GM13977 (cell line): ENCODE data around the gene SCPEP1.
A peak's percentile ranks its signal among the peaks of the same experiment; 100 is the strongest.

Source experiments
- DNase-seq: peaks from one replicate; pipeline ENCODE4 v3.0.0; 2012; ENCODE audit warnings: low spot score
- in situ Hi-C: fragments of 300-500 bp; cut with MboI; formaldehyde crosslinking; loops from one replicate; pipeline ENCODE4 v1.12.0; 2022; ENCODE audit warnings: low sequenced_read_pairs, low pct_unique_long_range_greater_than_20kb, mixed read lengths, inconsistent platforms; ENCODE audit not compliant: unreplicated experiment
- TF ChIP-seq, protein P1 (sequence below): IDR thresholded peaks from 2 replicates; pipeline ENCODE4 v1.5.1; 2012; ENCODE audit warnings: mild to moderate bottlenecking, control low read depth; ENCODE audit not compliant: insufficient read depth; ENCODE audit errors: extremely low read depth, missing control alignments

The SCPEP1 gene

DNA sequence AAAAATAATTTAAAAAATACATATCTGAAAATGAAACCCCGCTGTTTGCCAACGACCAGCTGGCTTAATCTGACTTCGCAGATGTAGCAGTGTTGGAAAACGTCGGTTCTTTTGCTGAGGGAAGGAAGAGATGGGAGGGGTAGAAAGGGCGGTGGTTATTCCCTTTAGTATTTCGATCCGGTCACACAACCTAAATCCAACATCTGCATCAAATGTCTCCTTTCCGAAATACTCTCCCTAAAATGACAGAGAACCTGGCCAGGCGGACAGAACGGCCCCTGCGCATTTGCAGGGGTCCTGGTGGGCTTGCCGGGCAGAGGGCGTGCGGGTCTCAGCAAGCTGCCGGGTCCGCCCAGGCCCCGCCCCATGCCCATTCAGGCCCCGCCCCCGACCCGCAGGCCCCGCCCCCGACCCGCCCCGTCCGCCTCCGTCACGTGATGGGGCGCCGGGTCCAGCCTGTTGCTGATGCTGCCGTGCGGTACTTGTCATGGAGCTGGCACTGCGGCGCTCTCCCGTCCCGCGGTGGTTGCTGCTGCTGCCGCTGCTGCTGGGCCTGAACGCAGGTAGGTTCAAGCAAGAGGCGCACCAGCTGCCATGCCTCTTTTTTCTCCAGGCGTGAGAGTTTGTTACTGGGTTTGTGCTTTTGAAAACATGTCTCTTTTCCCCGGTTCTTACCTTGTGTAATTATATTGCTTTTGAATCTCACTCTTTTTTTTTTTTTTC, at the start of gene SCPEP1:
SCPEP1 (plus strand) TSS at position 459 of the 723 bp plus-strand sequence; CDS start at position 488, 29 bp downstream.
- in situ Hi-C loops = no loop called here
- peak; percentile 96 for DNase-seq
- TF ChIP-seq, protein P1, sequence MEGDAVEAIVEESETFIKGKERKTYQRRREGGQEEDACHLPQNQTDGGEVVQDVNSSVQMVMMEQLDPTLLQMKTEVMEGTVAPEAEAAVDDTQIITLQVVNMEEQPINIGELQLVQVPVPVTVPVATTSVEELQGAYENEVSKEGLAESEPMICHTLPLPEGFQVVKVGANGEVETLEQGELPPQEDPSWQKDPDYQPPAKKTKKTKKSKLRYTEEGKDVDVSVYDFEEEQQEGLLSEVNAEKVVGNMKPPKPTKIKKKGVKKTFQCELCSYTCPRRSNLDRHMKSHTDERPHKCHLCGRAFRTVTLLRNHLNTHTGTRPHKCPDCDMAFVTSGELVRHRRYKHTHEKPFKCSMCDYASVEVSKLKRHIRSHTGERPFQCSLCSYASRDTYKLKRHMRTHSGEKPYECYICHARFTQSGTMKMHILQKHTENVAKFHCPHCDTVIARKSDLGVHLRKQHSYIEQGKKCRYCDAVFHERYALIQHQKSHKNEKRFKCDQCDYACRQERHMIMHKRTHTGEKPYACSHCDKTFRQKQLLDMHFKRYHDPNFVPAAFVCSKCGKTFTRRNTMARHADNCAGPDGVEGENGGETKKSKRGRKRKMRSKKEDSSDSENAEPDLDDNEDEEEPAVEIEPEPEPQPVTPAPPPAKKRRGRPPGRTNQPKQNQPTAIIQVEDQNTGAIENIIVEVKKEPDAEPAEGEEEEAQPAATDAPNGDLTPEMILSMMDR = no peak

DNA sequence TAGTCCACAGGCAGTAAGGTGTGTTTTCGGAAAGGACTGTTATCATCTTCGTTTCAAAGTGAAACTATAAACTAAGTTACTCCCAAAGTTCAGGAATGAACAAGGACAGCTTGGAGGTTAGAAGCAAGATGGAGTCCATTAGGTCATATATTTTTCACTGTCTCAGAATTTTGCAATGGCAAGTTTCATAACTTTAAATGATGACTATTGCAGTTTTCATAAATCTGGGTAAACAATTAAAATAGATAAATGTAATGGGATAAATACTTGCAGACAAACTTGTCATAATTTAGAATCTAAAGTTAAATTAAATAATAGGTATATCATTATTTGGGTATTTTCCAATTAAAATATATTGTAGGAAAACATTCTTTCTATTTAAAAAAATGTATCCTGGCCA, 49.3 kb upstream of the SCPEP1 start:
- in situ Hi-C loops = no loop called here
- DNase-seq = no peak
- TF ChIP-seq, protein P1 = no peak

DNA sequence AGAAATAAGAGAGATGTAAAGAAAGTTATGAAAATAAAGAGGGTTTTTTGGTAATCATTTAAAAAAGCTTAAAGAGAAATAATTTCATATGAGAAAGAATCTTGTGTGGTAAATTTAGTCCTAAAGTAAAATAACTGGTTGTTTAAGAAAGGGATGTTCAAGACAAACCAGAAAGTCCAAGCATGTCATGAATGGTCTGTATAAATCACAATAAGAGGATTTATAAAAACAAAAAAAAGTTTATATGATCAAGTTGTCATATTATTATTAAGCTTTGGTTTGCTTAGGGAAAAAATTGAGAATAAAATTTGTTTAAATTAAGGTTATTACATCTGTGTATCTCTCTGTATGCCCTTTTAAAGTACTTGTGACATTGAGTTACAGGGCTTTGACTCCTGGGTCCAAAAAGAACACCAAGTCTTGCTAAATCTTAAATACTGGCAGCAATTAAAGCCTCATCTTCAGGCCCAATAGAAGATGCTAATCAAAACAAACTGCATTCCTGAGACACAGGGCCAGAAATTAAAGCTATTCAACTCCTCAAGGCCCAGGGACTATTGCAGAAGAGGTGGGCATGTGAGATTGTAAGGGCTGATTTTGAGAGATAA, 48.5 kb upstream of the SCPEP1 start:
- TF ChIP-seq, protein P1 = no peak
- DNase-seq = no peak
- in situ Hi-C loops = no loop called here

- in situ Hi-C loops = no loop called here
These were observed 47.1 kb upstream of the SCPEP1 start for GRCh38 chr17:56930739-56931337.

DNA sequence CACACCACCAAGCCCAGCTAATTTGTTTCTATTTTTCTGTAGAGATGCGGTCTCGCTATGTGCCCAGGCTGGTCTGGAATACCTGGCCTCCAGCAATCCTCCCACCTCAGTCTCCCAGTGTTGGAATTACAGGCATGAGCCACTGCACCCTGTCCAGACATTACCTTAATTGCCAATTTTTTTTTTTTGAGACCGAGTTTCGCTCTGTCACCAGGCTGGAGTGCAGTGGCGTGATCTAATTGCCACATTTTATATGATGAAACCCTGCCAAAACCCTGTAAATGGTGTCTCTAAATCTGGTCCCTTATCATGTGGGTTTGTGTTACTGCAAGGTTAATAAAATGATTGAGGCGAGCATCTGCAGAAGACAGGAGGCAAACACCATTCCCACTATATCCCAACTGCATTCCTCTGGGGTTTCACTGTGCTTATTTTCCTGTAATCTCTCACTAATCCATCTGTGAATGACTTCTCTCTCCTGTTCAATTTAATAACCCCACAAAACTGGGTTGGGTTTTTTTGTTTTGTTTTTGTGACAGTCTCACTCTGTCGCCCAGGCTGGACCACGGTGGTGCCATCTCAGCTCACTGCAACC, 44.7 kb upstream of the SCPEP1 start:
- TF ChIP-seq, protein P1 = no peak
- in situ Hi-C loops = no loop called here

More at GRCh38 chr17:56930739-56931337, 47.1 kb upstream of the SCPEP1 start:
- TF ChIP-seq, protein P1 = no peak
- DNase-seq = no peak

DNA sequence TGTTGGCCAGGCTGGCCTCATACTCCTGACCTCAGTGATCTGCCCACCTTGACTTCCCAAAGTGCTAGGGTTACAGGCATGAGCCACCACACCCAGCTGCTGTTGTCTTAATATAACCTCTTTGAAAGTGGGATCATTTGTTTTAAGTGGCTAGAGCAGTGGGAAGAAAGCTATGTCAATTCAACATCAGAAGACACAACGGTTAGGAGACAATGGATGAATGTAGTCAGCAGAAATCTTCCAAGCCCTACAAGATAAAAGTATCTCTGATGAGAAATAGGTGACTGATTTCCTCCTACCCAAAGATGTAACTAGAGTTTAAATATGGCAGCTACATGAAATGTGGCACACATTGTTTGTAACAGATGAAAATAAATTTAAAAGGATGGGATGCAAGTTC, 44.1 kb upstream of the SCPEP1 start:
- TF ChIP-seq, protein P1 = no peak
- DNase-seq = no peak
- in situ Hi-C loops = no loop called here

More for the DNA sequence above, 44.7 kb upstream of the SCPEP1 start:
- no peak for DNase-seq
